Activated CD4-positive, alpha-beta T cell treated with anti-CD3 and anti-CD28 coated beads for 36 hours (primary cell): ENCODE results near the gene MAGEE2. TPM values are rescaled to one million over a fixed set of nuclear protein-coding genes. Genes with fewer than 3 reads are reported as not detected.
"Not testable (repeated sequence)": the region's sequence is repeated elsewhere in the genome, so short reads cannot be mapped to it uniquely, and the experiment has no call there.

Source experiments
- ATAC-seq: fragments of 200-7000 bp; cut with Tn5 transposase; one replicate; pipeline ENCODE4 v1.10.0; 2021; ENCODE audit warnings: mild to moderate bottlenecking, moderate library complexity
- CTCF ChIA-PET: fragments of 350-600 bp; sonication (Branson Sonifier 250); formaldehyde crosslinking; loops from one replicate; lab custom pipeline; 2021; ENCODE audit warnings: antibody characterized with exemption; lab: Charles Lee
- POLR2A ChIA-PET: fragments of 350-600 bp; sonication (Branson Sonifier 250); formaldehyde crosslinking; loops from one replicate; lab custom pipeline; 2021; ENCODE audit warnings: antibody characterized with exemption, inconsistent platforms; lab: Charles Lee
- DNase-seq: peaks from one replicate; pipeline ENCODE4 v3.0.0-alpha.2; 2020
- H3K27ac Mint-ChIP-seq: one replicate; pipeline ENCODE4 v1.8.0; 2021; ENCODE audit warnings: mixed read lengths
- H3K27me3 Mint-ChIP-seq: one replicate; pipeline ENCODE4 v1.8.0; 2021; ENCODE audit warnings: mixed read lengths
- H3K36me3 Mint-ChIP-seq: one replicate; pipeline ENCODE4 v1.8.0; 2021; ENCODE audit warnings: low read depth, mixed read lengths
- H3K4me1 Mint-ChIP-seq: one replicate; pipeline ENCODE4 v1.8.0; 2021; ENCODE audit warnings: mixed read lengths
- H3K4me3 Mint-ChIP-seq: one replicate; pipeline ENCODE4 v1.8.0; 2021; ENCODE audit warnings: mild to moderate bottlenecking, moderate library complexity, mixed read lengths
- H3K9me3 Mint-ChIP-seq: one replicate; pipeline ENCODE4 v1.8.0; 2021; ENCODE audit warnings: low read depth, mixed read lengths
- intact Hi-C, 2 experiments: fragments of 100-400 bp; cut with DNase I in 1 of 2; cut with micrococcal nuclease in 1 of 2; formaldehyde crosslinking; loops; one replicate each; pipeline versions ENCODE4 v1.14.2 to v1.15.1; 2022 to 2024; cut with DNase I, micrococcal nuclease
- total RNA-seq, 2 experiments: library from RNA; stranded (reverse); gene quantifications; one replicate each; pipeline ENCODE4 v1.2.3, GENCODE V29; 2021

Gene MAGEE2, protein sequence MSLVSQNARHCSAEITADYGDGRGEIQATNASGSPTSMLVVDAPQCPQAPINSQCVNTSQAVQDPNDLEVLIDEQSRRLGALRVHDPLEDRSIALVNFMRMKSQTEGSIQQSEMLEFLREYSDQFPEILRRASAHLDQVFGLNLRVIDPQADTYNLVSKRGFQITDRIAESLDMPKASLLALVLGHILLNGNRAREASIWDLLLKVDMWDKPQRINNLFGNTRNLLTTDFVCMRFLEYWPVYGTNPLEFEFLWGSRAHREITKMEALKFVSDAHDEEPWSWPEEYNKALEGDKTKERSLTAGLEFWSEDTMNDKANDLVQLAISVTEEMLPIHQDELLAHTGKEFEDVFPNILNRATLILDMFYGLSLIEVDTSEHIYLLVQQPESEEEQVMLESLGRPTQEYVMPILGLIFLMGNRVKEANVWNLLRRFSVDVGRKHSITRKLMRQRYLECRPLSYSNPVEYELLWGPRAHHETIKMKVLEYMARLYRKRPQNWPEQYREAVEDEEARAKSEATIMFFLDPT
- total RNA-seq: not detected

DNA sequence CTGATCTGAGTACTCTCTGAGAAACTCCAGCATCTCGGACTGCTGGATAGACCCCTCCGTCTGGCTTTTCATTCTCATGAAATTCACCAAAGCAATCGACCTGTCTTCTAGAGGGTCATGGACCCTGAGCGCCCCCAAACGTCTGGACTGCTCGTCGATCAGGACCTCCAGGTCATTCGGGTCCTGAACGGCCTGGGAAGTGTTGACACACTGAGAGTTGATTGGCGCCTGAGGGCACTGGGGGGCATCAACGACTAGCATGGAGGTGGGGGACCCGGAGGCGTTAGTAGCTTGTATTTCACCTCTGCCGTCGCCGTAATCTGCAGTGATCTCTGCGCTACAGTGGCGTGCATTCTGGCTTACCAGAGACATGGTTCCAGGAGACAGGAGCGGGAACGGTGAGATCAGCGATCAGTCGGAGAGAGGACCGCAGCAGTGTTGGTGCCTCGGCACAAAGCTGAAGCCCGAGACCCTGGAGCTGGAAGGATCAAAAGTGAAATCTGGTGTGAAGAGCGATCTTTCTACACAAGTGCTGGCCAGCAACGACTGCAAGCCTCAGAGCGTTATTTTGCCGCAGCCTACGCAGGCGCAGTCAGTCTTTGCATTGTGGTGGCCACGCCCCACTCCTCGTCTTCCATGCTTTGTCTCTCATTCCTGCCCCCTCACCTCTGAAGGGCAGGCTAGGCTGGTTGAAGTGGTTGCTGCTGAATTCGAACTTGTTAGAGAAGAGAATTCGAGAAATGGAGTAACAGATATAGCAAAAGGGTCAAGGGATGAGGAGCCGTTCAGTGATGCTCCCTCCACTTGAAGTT is at the start of gene MAGEE2:
TSS of gene MAGEE2 (minus strand) at position 575 of the 812 bp plus-strand sequence. CDS start at position 372, 203 bp downstream.
- Mint-ChIP-seq H3K4me1 (peaks cover 6% of the 10 kb centered on the region), H3K27ac (no peak within 1 kb of the TSS), H3K9me3 (no peaks in the 10 kb centered on the region), H3K27me3 (peaks cover 14% of the 10 kb centered on the region), H3K36me3 (no peaks in the 10 kb centered on the region), H3K4me3 (peak within 1 kb of the TSS; percentile 71)
- ATAC-seq (no peak), DNase-seq (peak; percentile 38)
- CTCF ChIA-PET: no interaction called here
- intact Hi-C loops: no loop called here
- POLR2A ChIA-PET: no interaction called here

DNA sequence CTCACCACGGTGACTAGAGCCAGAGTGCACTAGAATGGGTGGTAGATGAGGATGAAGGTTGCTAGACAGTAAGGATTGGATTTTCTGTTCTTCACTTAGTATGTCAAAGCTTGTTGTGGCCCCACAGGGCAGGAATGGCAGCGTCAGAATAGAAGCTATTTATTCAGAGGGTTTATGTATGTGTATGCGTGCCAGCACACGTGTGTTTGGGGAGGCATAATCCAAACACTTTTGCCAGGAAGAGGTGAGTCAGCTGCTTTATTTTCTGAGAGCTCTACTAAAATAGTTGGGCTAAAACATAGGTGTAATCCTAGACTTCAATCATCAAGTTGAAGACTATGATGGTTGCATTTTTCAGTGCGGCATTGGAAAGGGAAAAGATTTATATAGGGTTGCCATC is 1.2 kb upstream of the MAGEE2 start:
- ChIA-PET POLR2A (no interaction called here), CTCF (no interaction called here)
- H3K27ac Mint-ChIP-seq: no peak overlapping the region
- ATAC-seq: no peak
- no peaks in the 10 kb centered on the region for H3K9me3 Mint-ChIP-seq
- peaks cover 6% of the 10 kb centered on the region for H3K4me1 Mint-ChIP-seq
- no peak overlapping the region for H3K4me3 Mint-ChIP-seq
- intact Hi-C loops: no loop called here
- no peak for DNase-seq
- H3K36me3 Mint-ChIP-seq: no peaks in the 10 kb centered on the region
- peaks cover 14% of the 10 kb centered on the region for H3K27me3 Mint-ChIP-seq

DNA sequence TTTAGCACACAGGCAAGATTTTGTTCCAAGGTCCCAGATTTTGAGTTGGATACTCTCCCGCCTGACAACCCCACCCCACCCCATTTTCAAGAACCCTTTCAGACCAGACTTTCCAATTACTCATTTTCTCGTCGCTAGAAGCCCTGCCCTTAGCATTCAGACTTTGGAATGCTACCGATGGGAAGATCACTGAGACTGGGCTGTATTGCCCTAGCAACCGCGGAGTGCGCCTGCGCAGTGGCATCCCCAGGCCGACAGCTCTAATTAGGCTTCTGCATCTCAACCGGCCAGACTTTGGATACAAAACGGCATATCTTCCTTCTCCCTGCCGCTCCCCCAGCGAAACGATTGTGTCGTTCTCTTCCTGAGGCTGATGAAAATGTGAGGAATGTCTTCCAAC is 3.4 kb downstream of the MAGEE2 start:
- no peak overlapping the region for H3K27ac Mint-ChIP-seq
- ChIA-PET CTCF (no interaction called here), POLR2A (no interaction called here)
- no peak overlapping the region for H3K4me3 Mint-ChIP-seq
- no peaks in the 10 kb centered on the region for H3K9me3 Mint-ChIP-seq
- H3K27me3 Mint-ChIP-seq: peaks cover 14% of the 10 kb centered on the region
- ATAC-seq (no peak), DNase-seq (no peak)
- intact Hi-C loops: no loop called here
- no peaks in the 10 kb centered on the region for H3K36me3 Mint-ChIP-seq
- peaks cover 6% of the 10 kb centered on the region for H3K4me1 Mint-ChIP-seq

DNA sequence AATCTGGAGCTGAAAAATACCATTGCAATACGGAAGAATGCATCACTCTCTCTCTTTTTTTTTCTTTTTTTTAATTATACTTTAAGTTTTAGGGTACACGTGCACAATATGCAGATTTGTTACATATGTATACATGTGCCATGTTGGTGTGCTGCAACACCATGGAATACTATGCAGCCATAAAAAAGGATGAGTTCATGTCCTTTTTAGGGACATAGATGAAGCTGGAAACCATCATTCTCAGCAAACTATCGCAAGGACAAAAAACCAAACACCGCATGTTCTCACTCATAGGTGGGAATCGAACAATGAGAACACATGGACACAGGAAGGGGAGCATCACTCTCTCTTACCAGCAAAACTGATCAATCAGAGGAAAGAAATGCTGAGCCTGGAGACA is 17.0 kb downstream of the MAGEE2 start:
- POLR2A ChIA-PET, H3K4me3 Mint-ChIP-seq, H3K27ac Mint-ChIP-seq, H3K27me3 Mint-ChIP-seq, DNase-seq, H3K36me3 Mint-ChIP-seq, ATAC-seq, intact Hi-C loops, H3K9me3 Mint-ChIP-seq, H3K4me1 Mint-ChIP-seq, CTCF ChIA-PET: not testable (repeated sequence)

DNA sequence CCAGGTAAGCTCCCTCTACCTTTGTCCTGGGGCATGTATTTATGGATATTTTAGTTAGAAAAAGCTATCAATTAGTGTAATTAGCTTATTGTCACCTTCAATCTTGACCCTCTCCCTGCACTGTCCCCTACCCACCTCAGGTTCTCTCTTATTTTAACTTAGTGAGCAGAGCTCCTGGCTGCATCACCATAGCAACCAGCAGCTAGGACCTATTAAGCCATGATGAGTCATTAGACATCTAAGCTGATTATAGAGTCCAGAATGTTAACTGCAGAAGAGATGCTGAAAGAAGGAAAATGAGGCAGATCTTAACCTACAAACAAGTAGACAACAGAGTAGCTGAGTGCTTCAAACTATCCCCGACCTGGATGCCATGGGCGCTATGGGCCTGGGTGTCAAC is 36.6 kb downstream of the MAGEE2 start:
- Mint-ChIP-seq H3K27me3 (peaks cover 1% of the 10 kb centered on the region), H3K36me3 (no peaks in the 10 kb centered on the region), H3K4me1 (peaks cover 8% of the 10 kb centered on the region), H3K27ac (no peak overlapping the region), H3K4me3 (no peak overlapping the region), H3K9me3 (peaks cover 12% of the 10 kb centered on the region)
- ATAC-seq (no peak), DNase-seq (no peak)
- ChIA-PET POLR2A (no interaction called here), CTCF (no interaction called here)
- intact Hi-C loops: no loop called here

DNA sequence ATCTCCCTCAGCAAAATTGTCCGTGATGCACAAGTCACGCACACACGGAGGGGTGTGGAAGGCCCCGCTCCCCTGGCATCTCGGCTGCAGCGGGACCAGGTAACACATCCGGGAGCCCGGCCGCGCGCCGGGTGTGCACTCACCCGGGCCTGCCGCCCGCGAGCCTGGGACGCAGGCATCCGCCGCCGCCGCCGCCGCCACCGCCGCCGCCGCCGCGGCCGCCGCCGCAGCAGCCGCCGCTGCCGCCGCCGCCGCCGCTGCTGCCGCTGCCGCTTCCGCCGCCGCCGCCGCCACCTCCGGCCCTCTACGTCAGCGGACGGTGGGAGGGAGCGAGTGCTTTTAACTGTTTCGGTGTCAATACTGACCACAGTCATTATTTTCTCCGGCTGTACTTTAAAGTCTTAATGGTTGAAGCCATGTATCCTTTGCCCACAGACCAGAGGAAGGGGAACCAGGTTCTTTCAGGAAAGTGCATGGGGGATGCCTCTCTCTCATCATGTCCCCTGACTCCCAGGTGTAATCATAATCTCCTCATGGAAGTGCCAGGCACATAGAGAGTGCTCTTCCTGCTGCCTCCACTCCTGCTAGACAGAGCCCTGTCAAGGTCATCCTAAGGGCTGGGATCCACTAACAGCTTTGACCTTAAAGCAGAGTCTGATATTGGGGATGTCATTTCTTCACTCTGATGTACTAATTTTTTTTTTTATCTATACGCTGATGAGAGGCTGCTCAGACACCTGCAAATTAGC is 38.0 kb downstream of the MAGEE2 start:
- ATAC-seq: peak; percentile 88
- peaks cover 2% of the 10 kb centered on the region for H3K36me3 Mint-ChIP-seq
- H3K4me3 Mint-ChIP-seq: peak overlapping the region; percentile 72

More for the DNA sequence above, 38.0 kb downstream of the MAGEE2 start:
- Mint-ChIP-seq H3K27me3 (peaks cover 1% of the 10 kb centered on the region), H3K9me3 (peaks cover 18% of the 10 kb centered on the region), H3K4me1 (peaks cover 8% of the 10 kb centered on the region), H3K27ac (peak overlapping the region; percentile 34)
- peak; percentile 65 for DNase-seq
- POLR2A ChIA-PET: no interaction called here
- intact Hi-C loops: no loop called here
- CTCF ChIA-PET: no interaction called here
